Measurements from ENCODE around the gene TMOD2.

The TMOD2 gene

DNA sequence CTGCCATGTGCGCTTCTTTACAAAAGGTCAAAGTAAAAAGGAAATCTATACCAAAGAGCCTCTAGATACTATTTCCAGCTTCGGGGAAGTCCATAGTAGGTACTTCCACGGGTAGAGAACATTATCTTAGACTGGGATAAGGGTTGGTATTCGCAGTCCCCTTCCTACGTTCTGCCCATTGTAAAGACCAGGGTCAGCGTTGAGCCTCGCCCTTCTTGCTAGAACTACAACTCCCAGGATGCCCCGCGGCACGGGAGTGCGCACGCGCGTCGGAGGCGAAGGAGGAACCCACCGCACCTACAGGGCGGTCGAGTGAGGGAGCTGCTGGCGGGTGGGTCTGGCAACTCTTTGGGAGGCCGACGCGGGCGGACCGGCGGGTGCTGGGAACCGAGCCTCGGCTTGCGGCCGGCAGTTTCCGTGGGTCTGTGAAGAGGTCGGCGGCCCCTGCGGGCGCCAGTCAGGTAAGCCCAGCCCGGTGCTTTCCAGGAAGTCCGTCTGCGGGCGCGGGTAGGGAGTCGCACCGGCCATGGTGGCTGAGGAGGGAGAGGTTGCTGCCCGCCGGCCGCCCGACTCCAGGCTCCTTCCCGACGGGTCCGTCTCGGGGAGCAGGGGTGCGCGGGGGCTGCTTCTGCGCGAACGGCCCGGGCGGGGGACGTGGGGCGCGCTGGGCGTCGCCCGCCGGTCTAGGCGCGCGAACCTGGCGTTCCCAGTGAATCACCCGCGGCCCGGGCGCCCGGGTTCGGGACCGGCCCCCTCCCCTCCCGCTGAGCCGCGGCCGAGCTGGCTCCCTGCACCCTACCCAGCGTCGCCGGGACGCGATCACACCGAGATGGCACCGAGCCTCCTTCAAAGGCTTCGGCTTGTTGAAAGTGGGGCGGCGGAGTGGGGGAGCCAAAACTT lies 78.2 kb downstream of the TMOD2 start, which contains the start of gene TMOD3:
TSS of gene TMOD3 (plus strand) at position 278 of the 900 bp plus-strand sequence. CDS start 33,232 bp downstream, outside the sequence.
- no peak for TF ChIP-seq CTCF (IDR thresholded peaks at IDR 0.05)

DNA sequence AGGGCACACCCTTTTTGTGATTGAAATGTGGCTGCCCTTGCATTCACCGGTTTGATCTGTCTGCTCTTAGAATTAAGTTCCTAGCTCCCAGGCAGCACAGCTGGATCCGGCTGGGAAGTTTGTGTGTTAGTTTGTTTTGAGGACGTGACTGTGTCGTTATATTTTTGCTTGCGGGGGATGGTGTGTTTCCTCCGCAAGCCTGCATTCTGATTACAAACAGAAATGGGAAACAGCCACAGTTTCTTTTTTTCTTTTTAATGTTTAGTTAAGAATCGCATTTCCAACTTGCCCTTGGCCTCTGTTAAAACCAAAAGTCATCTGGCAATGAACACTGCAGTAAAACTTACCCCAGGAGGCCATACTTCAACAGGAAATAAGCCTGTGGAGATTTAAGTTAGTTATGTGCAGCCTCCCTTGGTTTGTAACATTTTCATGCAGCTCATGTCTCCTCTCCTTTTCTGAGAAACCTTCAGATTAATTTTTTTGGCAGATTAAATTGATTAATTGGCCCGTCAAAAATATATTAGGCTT lies 78.9 kb downstream of the TMOD2 start:
- TF ChIP-seq CTCF (IDR thresholded peaks at IDR 0.05) = no peak

DNA sequence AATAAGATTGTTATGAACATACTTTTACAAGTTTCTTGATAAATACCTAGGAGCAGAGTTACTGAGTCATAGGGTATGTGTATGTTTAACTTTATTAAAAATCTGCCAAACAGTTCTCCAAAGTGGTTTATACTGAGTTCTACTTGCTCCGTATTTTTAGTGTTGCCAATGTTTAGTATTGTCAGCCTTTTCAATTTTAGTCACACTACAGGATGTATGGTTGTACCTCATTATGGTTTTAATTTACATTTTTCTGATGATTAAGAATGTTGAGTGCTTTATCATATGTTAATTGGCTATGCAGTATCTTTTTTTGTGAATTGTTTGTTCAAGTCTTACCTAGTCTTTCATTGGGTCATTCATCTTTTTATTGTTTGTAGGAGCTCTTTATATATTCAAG lies 82.4 kb downstream of the TMOD2 start:
- no peak for TF ChIP-seq CTCF (IDR thresholded peaks at IDR 0.05)

DNA sequence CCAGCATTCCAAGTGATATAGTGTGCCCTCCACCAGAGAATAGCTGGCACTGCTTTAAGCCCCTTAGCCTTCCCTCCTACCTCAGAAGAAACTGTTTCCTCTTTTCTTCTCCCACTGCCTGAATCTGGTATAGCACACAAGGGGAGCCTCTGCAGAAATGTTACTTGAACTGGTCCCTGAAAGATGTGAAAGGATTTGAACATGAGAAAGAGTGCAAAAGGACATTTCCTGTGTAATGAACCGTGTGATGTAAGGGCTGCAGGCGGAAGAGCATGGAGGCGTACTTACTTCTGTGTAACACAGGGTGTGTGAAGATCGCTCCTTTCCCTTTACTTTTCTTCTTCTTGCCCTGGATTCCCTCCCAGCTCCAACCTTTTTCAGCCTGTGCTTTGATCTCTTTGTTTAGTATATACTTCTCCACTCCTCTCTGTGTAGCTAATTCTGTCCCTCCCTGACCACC lies 86.4 kb downstream of the TMOD2 start:
- no peak for TF ChIP-seq CTCF (IDR thresholded peaks at IDR 0.05)

DNA sequence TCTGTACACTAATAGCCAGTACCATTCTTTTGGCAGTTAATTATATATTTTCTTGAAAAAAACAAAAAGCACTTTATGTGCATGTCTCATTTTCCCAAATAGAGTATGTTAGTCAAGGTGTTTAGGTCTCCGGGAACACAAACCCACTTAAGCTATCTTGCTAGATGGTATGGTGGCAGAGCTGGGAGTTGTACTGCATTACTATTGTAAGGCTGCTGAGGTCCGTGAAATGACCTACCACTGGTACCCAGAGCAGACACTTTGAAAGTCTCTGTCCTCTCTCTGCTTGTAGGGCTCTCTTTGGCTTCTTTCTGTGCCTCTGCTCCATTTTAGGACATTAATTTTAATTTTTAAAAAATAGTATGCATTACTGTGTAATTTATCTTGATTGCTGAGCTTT lies 86.9 kb downstream of the TMOD2 start:
- no peak for TF ChIP-seq CTCF (IDR thresholded peaks at IDR 0.05)

GRCh38 chr15:51840692-51841091 lies 89.3 kb downstream of the TMOD2 start:
- TF ChIP-seq CTCF (IDR thresholded peaks at IDR 0.05) = no peak

GRCh38 chr15:51841406-51842040 lies 90.1 kb downstream of the TMOD2 start:
- TF ChIP-seq CTCF (IDR thresholded peaks at IDR 0.05) = no peak
